Thymus (tissue), 11 donors: Measurements from ENCODE around the gene WDR74. TPM values are rescaled to one million over a fixed set of nuclear protein-coding genes. Genes with fewer than 3 reads are reported as not detected.
A peak's percentile ranks its signal among the peaks of the same experiment; 100 is the strongest.
"Not testable (repeated sequence)": the region's sequence is repeated elsewhere in the genome, so short reads cannot be mapped to it uniquely, and the experiment has no call there.

Experiments
- DNase-seq, 9 donors: peaks; one replicate each; pipeline ENCODE4 v3.0.0-alpha.2; 2013; ENCODE audit warnings: low spot score in 9 of 9, low read depth in 6 of 9, missing footprints in 1 of 9
- H3K27ac ChIP-seq, 2 donors: one replicate each; pipeline ENCODE4 v1.5.1; 2013; ENCODE audit warnings: control low read depth in 1 of 2, low read depth in 1 of 2, low read length in 1 of 2, mild to moderate bottlenecking in 1 of 2, moderate library complexity in 1 of 2
- H3K27me3 ChIP-seq, 2 donors: one replicate each; pipeline ENCODE4 v1.5.1; 2013; ENCODE audit warnings: low read length in 1 of 2; ENCODE audit not compliant: control insufficient read depth in 2 of 2, insufficient read depth in 1 of 2
- H3K36me3 ChIP-seq, 2 donors: one replicate each; pipeline ENCODE4 v1.5.1; 2013; ENCODE audit warnings: low read length in 1 of 2, mild to moderate bottlenecking in 1 of 2, moderate library complexity in 1 of 2; ENCODE audit not compliant: control insufficient read depth in 2 of 2, insufficient read depth in 2 of 2
- H3K4me1 ChIP-seq, 2 donors: one replicate each; pipeline ENCODE4 v1.5.1; 2013; ENCODE audit warnings: low read length in 2 of 2; ENCODE audit not compliant: control insufficient read depth in 2 of 2, insufficient read depth in 2 of 2
- H3K4me3 ChIP-seq, 2 donors: one replicate each; pipeline ENCODE4 v1.5.1; 2013; ENCODE audit warnings: low read length in 2 of 2, control low read depth in 1 of 2, mild to moderate bottlenecking in 1 of 2
- H3K9me3 ChIP-seq, 2 donors: one replicate each; pipeline ENCODE4 v1.5.1; 2013; ENCODE audit warnings: low read length in 1 of 2, mild to moderate bottlenecking in 1 of 2; ENCODE audit not compliant: control insufficient read depth in 2 of 2, insufficient read depth in 1 of 2
- WGBS: extraction: QIAGEN DNeasy Blood & Tissue Kit; methylation state at CpG from one replicate; pipeline ENCODE4 v1.1.7; 2013; 5-methylcytosine and 5-hydroxymethylcytosine counted together
- polyA plus RNA-seq: library from polyadenylated mRNA; stranded (reverse); fragments of 200-250 nt; gene quantifications from one replicate; pipeline ENCODE4 v1.2.3, GENCODE V29; 2013
- total RNA-seq: library from RNA; stranded (reverse); fragments of 120-200 nt; gene quantifications from one replicate; pipeline ENCODE4 v1.2.4, GENCODE V29; 2013
- donor health status: healthy.

Gene WDR74
- total and polyA plus RNA-seq, 2 donors = 57.2 to 71.2 TPM

GRCh38 chr11:62846177-62846576 lies 6.8 kb upstream of the WDR74 start:
- 98% methylated on average over 3 of the region's 3 CpGs for WGBS
- DNase-seq = no peak
- Histone ChIP-seq H3K27ac (no peak overlapping the region), H3K4me3 (no peak overlapping the region), H3K27me3 (no peaks in the 10 kb centered on the region), H3K36me3 (peaks cover 2 to 3% of the 10 kb centered on the region in 2 donors), H3K9me3 (no peaks in the 10 kb centered on the region), H3K4me1 (peaks cover 4 to 12% of the 10 kb centered on the region in 2 donors)

GRCh38 chr11:62844154-62844553 lies 4.8 kb upstream of the WDR74 start:
- Histone ChIP-seq H3K4me1 (peaks cover 4 to 16% of the 10 kb centered on the region in 2 donors), H3K9me3 (no peaks in the 10 kb centered on the region), H3K27ac (no peak overlapping the region), H3K27me3 (no peaks in the 10 kb centered on the region), H3K36me3 (no peaks in the 10 kb centered on the region), H3K4me3 (no peak overlapping the region)
- no peak for DNase-seq
- 100% methylated on average over 3 of the region's 3 CpGs for WGBS

GRCh38 chr11:62843466-62843865 lies 4.1 kb upstream of the WDR74 start:
- H3K36me3 ChIP-seq = no peaks in the 10 kb centered on the region
- no peaks in the 10 kb centered on the region for H3K27me3 ChIP-seq
- peaks cover 9 to 22% of the 10 kb centered on the region in 2 donors for H3K4me1 ChIP-seq
- H3K27ac ChIP-seq = peak overlapping the region in 1 of 2 donors; percentile 25
- DNase-seq = no peak
- WGBS = 97% methylated on average over 3 of the region's 3 CpGs
- no peak overlapping the region for H3K4me3 ChIP-seq
- no peaks in the 10 kb centered on the region for H3K9me3 ChIP-seq

DNA sequence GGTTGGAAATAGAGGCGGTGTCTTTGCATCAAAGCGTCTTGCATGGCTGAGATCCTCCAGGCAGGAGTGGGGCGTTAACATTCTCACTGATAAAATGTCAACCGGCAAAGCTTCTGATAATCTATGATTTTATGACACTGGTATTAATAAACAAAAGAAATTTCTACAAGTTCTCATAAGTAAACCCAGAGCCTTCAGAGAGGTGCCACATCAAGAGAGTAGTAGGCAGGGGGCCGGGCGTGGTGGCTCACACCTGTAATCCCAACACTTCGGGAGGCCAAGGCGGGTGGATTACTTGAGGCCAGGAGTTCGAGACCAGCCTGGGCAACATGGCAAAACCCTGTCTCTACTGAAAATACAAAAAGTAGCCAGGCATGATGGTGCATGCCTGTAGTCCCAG lies 3.5 kb upstream of the WDR74 start:
- H3K9me3 ChIP-seq, DNase-seq, H3K27me3 ChIP-seq, H3K36me3 ChIP-seq: not testable (repeated sequence)
- peak overlapping the region in 1 of 2 donors; percentile 75 for H3K4me3 ChIP-seq
- WGBS = 87% methylated on average over 9 of the region's 9 CpGs
- H3K4me1 ChIP-seq = peaks cover 9 to 27% of the 10 kb centered on the region in 2 donors
- peak overlapping the region; percentile 3 to 98 for H3K27ac ChIP-seq

DNA sequence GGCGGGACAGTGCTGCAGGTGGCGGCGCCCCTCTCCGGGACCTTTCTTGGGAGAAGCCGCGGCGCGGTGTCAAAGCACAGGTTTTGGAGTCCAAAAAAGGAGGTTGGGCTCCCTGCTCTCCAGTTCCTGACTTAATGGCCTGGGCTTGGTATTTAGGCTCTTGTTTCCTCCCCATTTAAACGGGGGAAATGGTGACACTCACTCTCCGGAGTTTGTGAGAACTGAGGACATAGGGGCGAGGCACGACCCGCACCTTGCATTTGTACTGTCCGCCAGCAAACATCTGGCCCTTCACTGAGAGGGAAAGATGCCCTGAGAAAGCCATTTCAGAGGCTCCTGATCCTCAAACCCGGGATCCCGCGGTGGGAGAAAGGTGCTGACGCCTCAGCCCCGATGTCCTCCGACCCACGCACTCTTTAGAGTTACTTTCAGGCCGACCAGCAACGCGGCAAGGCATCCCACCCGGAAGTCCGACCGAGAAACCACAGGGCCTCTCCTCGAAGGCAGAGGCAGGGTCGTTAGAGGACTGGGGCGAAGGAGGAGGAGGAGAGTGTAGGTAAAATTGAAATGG lies 2.9 kb upstream of the WDR74 start:
- DNase-seq = peak in 2 of 9 donors; percentile 28 to 37
- Histone ChIP-seq H3K36me3 (no peaks in the 10 kb centered on the region), H3K27ac (peak overlapping the region; percentile 98 to 99), H3K9me3 (no peaks in the 10 kb centered on the region), H3K4me1 (peaks cover 9 to 27% of the 10 kb centered on the region in 2 donors), H3K4me3 (peak overlapping the region; percentile 70 to 75), H3K27me3 (no peaks in the 10 kb centered on the region)
- 2% methylated on average over 30 of the region's 30 CpGs for WGBS

GRCh38 chr11:62841361-62842170 lies 2.2 kb upstream of the WDR74 start:
- Histone ChIP-seq H3K9me3 (no peaks in the 10 kb centered on the region), H3K4me3 (peak overlapping the region; percentile 70 to 85), H3K36me3 (peaks cover 0 to 2% of the 10 kb centered on the region in 2 donors), H3K4me1 (peaks cover 9 to 27% of the 10 kb centered on the region in 2 donors), H3K27ac (peak overlapping the region; percentile 98 to 99), H3K27me3 (no peaks in the 10 kb centered on the region)
- under 1% methylated on average over 33 of the region's 33 CpGs for WGBS
- DNase-seq = peak; percentile 79 to 97 (median 90)

DNA sequence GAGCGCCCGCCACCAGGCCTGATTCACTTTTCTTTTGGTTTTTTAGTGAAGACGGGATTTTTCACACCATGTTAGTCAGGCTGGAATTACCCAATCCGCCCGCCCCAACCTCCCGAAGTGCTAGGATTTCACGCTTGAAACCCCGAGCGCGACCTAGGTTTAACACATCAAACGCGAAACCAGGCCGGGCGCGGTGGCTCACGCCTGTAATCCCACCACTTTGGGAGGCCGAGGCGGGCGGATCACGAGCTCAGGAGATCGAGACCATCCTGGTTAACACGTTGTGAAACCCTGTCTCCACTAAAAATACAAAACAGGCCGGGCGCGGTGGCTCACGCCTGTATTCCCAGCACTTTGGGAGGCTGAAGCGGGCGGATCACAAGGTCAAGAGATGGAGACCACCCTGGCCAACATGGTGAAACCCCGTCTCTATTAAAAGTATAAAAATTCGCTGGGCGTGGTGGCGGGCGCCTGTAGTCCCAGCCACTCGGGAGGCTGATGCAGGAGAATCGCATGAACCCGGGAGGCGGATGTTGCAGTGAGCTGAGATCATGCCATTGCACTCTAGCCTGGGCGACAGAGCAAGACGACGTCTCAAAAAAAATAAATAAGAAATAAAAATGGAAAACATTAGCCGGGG lies 1.5 kb upstream of the WDR74 start:
- H3K9me3 ChIP-seq, H3K27me3 ChIP-seq, H3K36me3 ChIP-seq: not testable (repeated sequence)
- Histone ChIP-seq H3K4me3 (peak overlapping the region; percentile 70 to 85), H3K4me1 (peaks cover 9 to 27% of the 10 kb centered on the region in 2 donors), H3K27ac (peak overlapping the region; percentile 98 to 99)
- DNase-seq = peak in 3 of 9 donors; percentile 38 to 67 (median 56)
- WGBS = under 1% methylated on average over 41 of the region's 41 CpGs

DNA sequence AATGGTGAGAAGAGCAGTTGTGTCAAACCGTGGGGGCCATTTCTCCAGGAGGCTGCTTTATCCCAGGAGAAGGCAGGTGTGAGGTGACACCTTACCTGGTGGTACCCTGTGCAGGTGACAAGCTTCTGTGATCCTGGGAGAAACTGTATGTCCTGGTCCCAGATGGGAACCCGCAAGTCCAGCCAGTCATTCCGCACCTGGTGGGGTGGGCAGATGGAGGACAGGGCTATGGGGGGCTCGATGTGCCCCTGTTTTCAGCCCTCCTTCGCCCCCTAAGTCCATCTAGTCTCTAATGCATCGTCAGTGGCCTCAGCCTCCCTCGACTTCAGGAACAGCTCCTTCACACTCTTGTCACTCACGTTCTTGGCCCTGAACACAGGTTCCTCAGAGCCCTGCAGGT lies 4.1 kb downstream of the WDR74 start:
- no peak for DNase-seq
- Histone ChIP-seq H3K27me3 (no peaks in the 10 kb centered on the region), H3K36me3 (peaks cover 24 to 34% of the 10 kb centered on the region in 2 donors), H3K9me3 (no peaks in the 10 kb centered on the region), H3K4me3 (no peak overlapping the region), H3K4me1 (peaks cover 18 to 27% of the 10 kb centered on the region in 2 donors), H3K27ac (no peak overlapping the region)
- WGBS = 92% methylated on average over 8 of the region's 8 CpGs
